ENCODE results near the gene TMEM168. TPM values are rescaled to one million over a fixed set of nuclear protein-coding genes. Genes with fewer than 3 reads are reported as not detected.
A peak's percentile ranks its signal among the peaks of the same experiment; 100 is the strongest.
"Not testable (repeated sequence)": the region's sequence is repeated elsewhere in the genome, so short reads cannot be mapped to it uniquely, and the experiment has no call there.

TMEM168 gene
- 10 to 100 TPM; 13.7 to 22.8 (median 16.4) TPM for total RNA-seq

GRCh38 chr7:112789817-112790585 is at the start of gene TMEM168:
TSS of gene TMEM168 (minus strand) at chr7:112790393. CDS start at chr7:112784825, 5,568 bp downstream.
- Histone ChIP-seq H3K9me3 (no peaks in the 10 kb centered on the region), H3K4me1 (peaks cover 11 to 23% (median 21%) of the 10 kb centered on the region in 4 donors), H3K4me3 (peak within 1 kb of the TSS; percentile 67 to 82 (median 78)), H3K27ac (replicated peaks in 1 of 4) (peak within 1 kb of the TSS; percentile 78 to 89 (median 86)), H3K36me3 (no peaks in the 10 kb centered on the region), H3K27me3 (no peaks in the 10 kb centered on the region)
- intact Hi-C loops (cut with DNase I), result loop anchor here (2.0 kb wide), 1 partner anchor 151 kb away; no protein-coding TSS in a partner anchor
- 0% methylated on average over 21 of the region's 67 CpGs for whole genome bisulfite sequencing
- TF ChIP-seq CTCF (IDR thresholded peaks at IDR 0.05) (no peak), POLR2A (IDR thresholded peaks at IDR 0.05; ENCODE audit: low read depth) (peak; percentile 17), POLR2AphosphoS5 (IDR thresholded peaks at IDR 0.05) (peak; percentile 75 to 83)
- no peak for DNase-seq (ENCODE audit: extremely low spot score)

- WGBS, result 91% methylated on average over 4 of the region's 4 CpGs
- H3K27me3 ChIP-seq; H3K4me1 ChIP-seq; intact Hi-C loops (cut with DNase I); H3K4me3 ChIP-seq; H3K9me3 ChIP-seq; DNase-seq (ENCODE audit: extremely low spot score); H3K27ac ChIP-seq (replicated peaks in 1 of 4): not testable (repeated sequence)
- peaks cover 4 to 13% (median 7%) of the 10 kb centered on the region in 4 donors for H3K36me3 ChIP-seq
These were observed 45.7 kb upstream of the TMEM168 start for GRCh38 chr7:112835928-112836327.

- no peak for DNase-seq (ENCODE audit: extremely low spot score)
- TF ChIP-seq EP300 (IDR thresholded peaks at IDR 0.05), result no peak
- no peak for TF ChIP-seq POLR2AphosphoS5 (IDR thresholded peaks at IDR 0.05)
- TF ChIP-seq CTCF (IDR thresholded peaks at IDR 0.05), result no peak
- no peak for TF ChIP-seq POLR2A (IDR thresholded peaks at IDR 0.05; ENCODE audit: low read depth)
- peaks cover 8 to 30% (median 21%) of the 10 kb centered on the region in 4 donors for H3K36me3 ChIP-seq
- no peaks in the 10 kb centered on the region for H3K27me3 ChIP-seq
- WGBS, result 95% methylated on average over 3 of the region's 3 CpGs
- intact Hi-C loops (cut with DNase I), result no loop called here
- H3K4me1 ChIP-seq, result no peaks in the 10 kb centered on the region
- H3K27ac ChIP-seq (replicated peaks in 1 of 4), result no peak overlapping the region
- H3K9me3 ChIP-seq, result peaks cover 0 to 10% (median 4%) of the 10 kb centered on the region in 4 donors
- no peak overlapping the region for H3K4me3 ChIP-seq
These were observed 42.9 kb upstream of the TMEM168 start for GRCh38 chr7:112833082-112833481.

- DNase-seq (ENCODE audit: extremely low spot score), result no peak
- no peak overlapping the region for H3K27ac ChIP-seq (replicated peaks in 1 of 4)
- no peak overlapping the region for H3K4me3 ChIP-seq
- TF ChIP-seq POLR2AphosphoS5 (IDR thresholded peaks at IDR 0.05) (no peak), EP300 (IDR thresholded peaks at IDR 0.05) (no peak), POLR2A (IDR thresholded peaks at IDR 0.05; ENCODE audit: low read depth) (no peak), CTCF (IDR thresholded peaks at IDR 0.05) (no peak)
- peaks cover 12 to 33% (median 23%) of the 10 kb centered on the region in 4 donors for H3K36me3 ChIP-seq
- H3K27me3 ChIP-seq, result no peaks in the 10 kb centered on the region
- intact Hi-C loops (cut with DNase I), result no loop called here
- H3K9me3 ChIP-seq, result peaks cover 0 to 10% (median 4%) of the 10 kb centered on the region in 4 donors
- no peaks in the 10 kb centered on the region for H3K4me1 ChIP-seq
These were observed 40.6 kb upstream of the TMEM168 start for GRCh38 chr7:112830769-112831168.

- Histone ChIP-seq H3K4me3 (no peak overlapping the region), H3K36me3 (peaks cover 12 to 39% (median 25%) of the 10 kb centered on the region in 4 donors), H3K4me1 (no peaks in the 10 kb centered on the region), H3K27ac (replicated peaks in 1 of 4) (no peak overlapping the region), H3K9me3 (peaks cover 0 to 10% (median 4%) of the 10 kb centered on the region in 4 donors), H3K27me3 (no peaks in the 10 kb centered on the region)
- DNase-seq (ENCODE audit: extremely low spot score), result no peak
- TF ChIP-seq EP300 (IDR thresholded peaks at IDR 0.05) (no peak), POLR2A (IDR thresholded peaks at IDR 0.05; ENCODE audit: low read depth) (no peak), CTCF (IDR thresholded peaks at IDR 0.05) (no peak), POLR2AphosphoS5 (IDR thresholded peaks at IDR 0.05) (no peak)
- intact Hi-C loops (cut with DNase I), result no loop called here
- WGBS, result 97% methylated on average over 1 of the region's 1 CpG
These were observed 38.5 kb upstream of the TMEM168 start for GRCh38 chr7:112828696-112829095.
